Measurements from ENCODE around the gene PDE3A.
"Not testable (repeated sequence)": the region's sequence is repeated elsewhere in the genome, so short reads cannot be mapped to it uniquely, and the experiment has no call there.

Gene PDE3A

GRCh38 chr12:20368114-20368650 lies at the start of gene PDE3A:
Gene PDE3A, plus strand, starts transcription at chr12:20368537. Its CDS starts 748 bp downstream, at chr12:20369285.
- no peak for DNase-seq (ENCODE audit: low read depth in 2 of 2)

- no peak for DNase-seq (ENCODE audit: low read depth in 2 of 2)
These were observed 49.0 kb upstream of the PDE3A start for GRCh38 chr12:20319366-20319765.

DNA sequence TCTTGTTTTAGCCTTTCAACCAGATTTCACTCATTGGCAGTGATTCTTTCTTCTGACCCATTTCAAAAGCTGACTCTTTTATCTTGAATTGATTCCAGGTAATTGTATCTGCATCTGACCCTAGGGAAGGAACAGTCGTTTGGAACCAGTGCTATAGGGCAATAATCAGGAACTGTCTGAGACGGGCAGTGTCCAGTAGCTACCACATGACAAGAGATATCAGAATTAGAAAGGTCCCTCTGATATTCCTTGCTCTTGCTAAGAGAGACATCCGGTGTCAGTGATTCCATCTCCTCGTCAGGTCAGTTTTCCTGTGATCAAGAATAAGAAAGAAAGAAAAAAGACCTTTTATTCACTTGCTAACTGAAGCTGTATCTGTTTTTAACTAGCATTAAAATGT lies 47.8 kb upstream of the PDE3A start:
- DNase-seq (ENCODE audit: low read depth in 2 of 2) = no peak

DNA sequence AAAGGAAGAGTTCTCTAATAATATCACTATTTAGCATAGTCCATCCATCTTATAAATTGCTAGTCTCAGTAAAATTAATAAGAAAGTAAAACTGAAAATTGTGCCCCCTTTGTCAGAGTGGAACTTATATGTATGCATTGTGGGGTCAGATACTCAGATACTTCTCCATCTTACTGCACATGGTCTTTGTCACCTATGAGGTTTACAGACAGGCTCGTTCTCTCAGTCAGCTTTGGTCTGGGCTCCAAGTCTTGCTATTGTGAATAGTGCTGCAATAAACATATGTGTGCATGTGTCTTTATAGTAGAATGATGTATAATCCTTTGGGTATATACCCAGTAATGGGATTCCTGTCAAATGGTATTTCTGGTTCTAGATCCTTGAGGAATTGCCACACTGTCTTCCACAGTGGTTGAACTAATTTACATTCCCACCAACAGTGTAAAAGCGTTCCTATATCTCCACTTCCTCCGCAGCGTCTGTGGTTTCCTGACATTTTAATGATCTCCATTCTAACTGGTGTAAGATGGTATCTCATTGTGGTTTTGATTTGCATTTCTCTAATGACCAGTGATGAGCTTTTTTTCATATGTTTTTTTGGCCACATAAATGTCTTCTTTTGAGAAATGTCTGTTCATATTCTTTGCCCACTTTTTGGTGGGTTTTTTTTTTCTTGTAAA lies 37.4 kb upstream of the PDE3A start:
- not testable (repeated sequence) for DNase-seq (ENCODE audit: low read depth in 2 of 2)

DNA sequence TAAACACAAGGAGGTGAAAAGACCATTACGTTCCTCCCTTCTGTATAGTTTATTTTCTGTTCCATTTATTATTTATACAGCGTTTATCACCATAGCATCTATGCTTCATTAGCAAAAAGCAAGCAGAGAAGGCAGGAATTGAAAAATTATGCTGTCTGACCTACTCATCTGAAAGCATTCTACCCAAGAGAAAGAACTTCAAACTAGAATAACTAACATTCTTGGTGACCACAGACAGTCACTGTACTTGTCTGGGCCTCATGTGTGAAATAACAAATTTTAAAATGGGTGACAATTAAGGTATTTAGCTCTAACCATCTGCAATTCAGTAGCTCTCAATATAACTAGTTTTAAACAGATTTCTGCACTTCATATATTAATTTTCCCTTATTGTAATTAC lies 29.3 kb upstream of the PDE3A start:
- no peak for DNase-seq (ENCODE audit: low read depth in 2 of 2)

DNA sequence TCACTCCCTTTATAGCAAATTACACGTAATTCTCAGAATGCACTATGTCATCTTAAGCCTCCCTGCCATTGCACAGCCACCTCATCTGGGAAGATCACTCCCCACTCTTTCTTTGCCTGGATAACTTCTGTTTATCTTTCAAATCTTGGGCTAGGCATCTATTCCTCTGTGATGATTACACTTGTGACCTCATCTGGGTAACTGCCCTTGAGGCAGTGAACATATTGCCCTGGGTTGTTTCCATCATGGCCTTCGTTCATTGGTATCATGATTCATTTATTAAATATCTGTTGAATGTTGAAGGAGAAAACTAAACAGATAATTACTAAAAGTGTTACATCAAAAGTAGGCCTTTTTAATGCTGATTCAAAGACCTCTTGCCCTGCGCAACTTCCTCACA lies 26.2 kb upstream of the PDE3A start:
- DNase-seq (ENCODE audit: low read depth in 2 of 2) = no peak

- DNase-seq (ENCODE audit: low read depth in 2 of 2) = no peak
These were observed 22.5 kb upstream of the PDE3A start for GRCh38 chr12:20345866-20346265.

GRCh38 chr12:20350026-20350425 lies 18.3 kb upstream of the PDE3A start:
- DNase-seq (ENCODE audit: low read depth in 2 of 2) = no peak

GRCh38 chr12:20350495-20350894 lies 17.8 kb upstream of the PDE3A start:
- no peak for DNase-seq (ENCODE audit: low read depth in 2 of 2)

- no peak for DNase-seq (ENCODE audit: low read depth in 2 of 2)
These were observed 16.9 kb upstream of the PDE3A start for GRCh38 chr12:20351406-20351805.

DNA sequence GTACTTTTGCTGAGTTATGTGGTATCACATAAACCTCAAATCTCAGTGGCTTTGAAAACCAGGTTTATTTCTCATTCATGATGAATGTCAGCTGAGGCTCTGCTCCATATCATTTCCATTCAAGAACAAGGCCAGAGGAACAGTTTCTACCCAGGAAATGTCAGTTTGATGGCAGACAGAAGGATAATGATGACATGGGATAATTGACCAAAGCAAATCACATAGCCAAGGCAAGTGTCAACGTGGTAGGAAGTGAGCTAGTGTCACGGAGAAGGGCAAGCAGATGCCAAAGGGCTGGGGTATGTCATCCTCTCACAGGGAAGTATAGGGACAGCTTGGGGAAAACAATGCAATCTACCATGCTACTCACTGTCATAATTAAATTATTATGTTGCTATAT lies 12.3 kb upstream of the PDE3A start:
- no peak for DNase-seq (ENCODE audit: low read depth in 2 of 2)

DNA sequence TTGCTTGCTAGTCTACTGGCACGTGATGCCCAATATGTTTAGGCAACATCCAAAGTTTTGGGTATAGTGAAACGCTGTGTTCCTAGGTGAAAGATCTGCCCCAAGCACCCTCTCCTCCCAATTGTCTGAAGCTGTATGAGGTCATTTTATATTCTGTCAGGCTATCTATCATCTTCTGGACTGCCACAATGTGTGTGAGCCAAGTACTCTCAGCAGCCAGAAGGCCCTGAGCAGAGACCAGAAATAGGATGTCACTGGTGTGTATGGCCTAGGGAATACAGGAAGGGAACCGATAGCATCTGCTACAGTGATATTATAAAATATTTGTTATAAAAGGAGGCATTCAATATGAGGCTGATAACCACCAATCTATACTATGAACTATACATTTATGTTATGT lies 7.9 kb upstream of the PDE3A start:
- DNase-seq (ENCODE audit: low read depth in 2 of 2) = no peak

DNA sequence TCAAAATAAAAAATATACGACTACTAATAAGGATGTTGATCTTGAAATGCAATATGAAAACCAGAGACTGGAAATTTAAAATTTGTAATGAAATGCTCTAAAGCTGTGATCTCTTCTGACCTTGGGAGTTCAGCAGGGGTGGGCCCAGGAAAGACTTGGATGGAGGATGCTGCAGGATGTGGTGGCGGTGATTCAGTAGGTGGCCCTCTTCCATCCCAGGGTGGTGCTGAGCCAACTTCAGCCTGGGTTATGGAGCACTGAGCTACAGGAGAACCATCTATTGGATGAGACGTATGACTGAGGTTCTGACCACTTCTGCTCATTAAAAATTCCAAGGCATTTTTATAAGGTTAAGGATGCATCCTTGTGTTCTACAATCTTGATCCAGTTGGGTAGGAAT lies 6.9 kb upstream of the PDE3A start:
- no peak for DNase-seq (ENCODE audit: low read depth in 2 of 2)

GRCh38 chr12:20364501-20364900 lies 3.8 kb upstream of the PDE3A start:
- no peak for DNase-seq (ENCODE audit: low read depth in 2 of 2)

DNA sequence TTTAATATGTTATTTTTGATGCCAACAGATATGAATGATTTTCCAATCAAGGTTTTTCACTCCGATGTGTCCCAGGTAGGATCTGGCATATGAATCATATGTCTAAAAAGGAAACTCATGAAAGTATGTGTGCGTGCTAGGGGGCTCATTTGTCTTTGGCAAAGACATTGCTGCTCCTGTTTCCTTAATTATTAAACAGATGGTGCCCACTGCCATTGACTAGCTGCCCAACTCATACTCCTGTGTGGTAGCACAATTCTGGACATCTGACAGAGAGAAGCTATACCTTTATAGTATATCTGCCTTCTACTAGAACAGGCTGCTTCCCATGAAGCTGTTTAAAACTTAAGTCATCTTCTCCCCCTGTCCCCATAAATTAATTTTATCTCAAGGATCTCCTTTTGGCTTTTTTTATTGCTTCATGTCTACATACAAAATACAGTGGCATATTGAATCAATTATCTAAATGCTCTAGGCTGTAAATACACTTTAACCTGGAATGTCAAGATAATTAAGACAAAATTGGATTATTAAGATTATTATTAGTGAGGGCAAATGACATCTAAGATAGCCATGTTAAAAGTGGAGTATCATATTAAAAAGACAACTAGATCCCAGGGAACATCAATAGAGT lies 1.4 kb upstream of the PDE3A start:
- DNase-seq (ENCODE audit: low read depth in 2 of 2) = no peak

DNA sequence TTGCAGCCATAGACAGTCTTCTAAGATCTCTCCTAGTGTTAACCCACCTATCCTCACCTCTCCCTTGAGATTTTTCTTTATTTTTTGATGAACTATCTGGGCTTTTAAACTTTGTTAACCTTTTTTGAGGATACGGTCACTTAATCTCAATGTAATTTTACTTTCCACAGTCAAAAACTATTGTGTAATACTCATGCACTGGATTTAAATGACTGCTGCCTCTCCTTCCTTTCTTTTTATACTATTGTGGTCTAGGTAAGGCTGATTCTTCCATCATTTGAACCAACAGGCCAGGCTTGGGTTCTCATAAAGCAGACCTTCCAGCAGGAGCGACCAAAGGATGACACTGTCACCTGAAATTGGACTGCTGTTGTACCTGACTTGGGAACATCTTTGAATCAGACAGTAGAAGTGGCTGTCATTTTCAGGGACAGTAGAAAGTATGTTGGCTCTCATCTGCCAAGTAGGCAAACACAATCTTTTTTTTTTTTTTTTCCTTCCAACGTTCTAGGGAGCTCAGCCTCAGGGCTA lies 689 bp upstream of the PDE3A start:
- no peak for DNase-seq (ENCODE audit: low read depth in 2 of 2)

- no peak for DNase-seq (ENCODE audit: low read depth in 2 of 2)
These were observed 441 bp downstream of the PDE3A start for GRCh38 chr12:20368651-20369304.

GRCh38 chr12:20369305-20370013 lies 1.1 kb downstream of the PDE3A start:
- no peak for DNase-seq (ENCODE audit: low read depth in 2 of 2)

DNA sequence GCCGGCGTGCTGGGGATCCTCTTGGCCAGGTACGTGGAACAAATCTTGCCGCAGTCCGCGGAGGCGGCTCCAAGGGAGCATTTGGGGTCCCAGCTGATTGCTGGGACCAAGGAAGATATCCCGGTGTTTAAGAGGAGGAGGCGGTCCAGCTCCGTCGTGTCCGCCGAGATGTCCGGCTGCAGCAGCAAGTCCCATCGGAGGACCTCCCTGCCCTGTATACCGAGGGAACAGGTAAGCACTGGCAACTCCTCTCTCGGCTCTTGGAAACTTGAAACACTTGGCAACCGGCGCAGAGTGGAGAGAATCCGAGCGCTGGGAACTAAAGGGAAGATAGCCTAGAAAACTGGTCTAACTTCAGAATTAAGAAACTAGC lies 1.7 kb downstream of the PDE3A start:
- DNase-seq (ENCODE audit: low read depth in 2 of 2) = no peak

DNA sequence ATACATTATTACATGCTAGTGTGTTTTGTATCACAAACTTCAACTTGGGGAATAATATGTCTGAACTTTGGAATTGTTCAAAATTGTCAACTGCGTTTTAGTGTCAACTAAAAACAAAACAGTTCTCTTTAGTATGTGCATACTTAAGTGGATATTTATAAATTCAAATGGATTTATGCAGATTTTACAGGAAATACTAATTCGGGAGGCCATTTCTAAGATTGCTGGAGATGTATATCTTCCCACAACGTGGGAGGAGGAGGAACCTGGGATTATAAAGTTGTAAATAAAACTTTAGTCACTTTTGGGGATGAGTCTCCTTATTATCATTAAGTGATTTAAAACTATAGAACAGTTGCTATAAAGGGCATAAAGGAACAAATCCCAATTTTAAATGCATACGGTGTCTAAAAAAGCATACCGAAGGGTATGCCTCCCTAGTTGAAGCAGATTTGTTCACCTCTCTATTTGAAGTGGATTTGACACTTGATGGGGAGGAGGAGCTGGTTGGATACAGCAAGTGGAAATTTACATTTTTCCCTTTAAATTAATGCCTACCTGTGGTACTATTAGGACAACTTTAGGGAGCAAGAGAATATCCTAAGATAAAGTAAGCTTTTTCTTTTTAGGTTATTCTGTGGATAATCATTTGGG lies 2.7 kb downstream of the PDE3A start:
- DNase-seq (ENCODE audit: low read depth in 2 of 2) = no peak

DNA sequence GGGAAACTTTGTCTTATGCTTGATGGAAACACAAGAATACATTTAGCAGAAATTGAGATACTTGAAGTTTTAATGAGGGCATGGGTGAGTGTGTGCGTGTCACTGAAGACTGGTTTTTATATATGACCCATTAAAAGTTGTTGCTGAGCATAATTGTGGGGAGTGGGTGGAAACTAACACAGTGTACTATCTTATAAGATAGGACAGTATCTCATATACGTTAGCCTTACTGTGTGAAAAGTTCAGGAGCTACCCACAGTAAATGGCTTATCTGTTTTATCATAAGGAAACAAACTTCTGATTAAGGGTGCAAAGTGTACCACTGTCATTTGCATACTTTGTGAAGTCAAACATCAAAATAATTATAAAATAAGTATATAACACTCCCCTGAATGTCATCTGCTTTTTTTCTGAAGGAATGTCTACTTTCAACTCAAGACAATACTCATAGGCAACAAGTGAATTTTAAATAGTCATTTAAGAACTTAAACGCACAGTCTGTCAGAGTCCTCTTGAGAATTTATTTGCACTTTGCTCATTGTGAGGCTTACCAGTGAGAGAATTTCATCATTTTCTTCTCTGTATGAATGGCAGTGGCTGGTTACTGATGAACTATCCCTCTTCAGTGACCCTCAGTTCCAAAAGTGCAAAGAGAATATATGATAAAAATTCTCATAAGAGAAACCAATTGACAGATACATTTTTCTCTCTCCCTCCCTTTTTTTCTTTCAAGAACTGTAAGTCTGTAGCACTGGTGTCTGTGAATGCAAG lies 4.2 kb downstream of the PDE3A start:
- no peak for DNase-seq (ENCODE audit: low read depth in 2 of 2)
